Lung (tissue), 12 donors: ENCODE measurements around the gene RBM18. TPM values are rescaled to one million over a fixed set of nuclear protein-coding genes. Genes with fewer than 3 reads are reported as not detected.

ENCODE experiments used
- ATAC-seq: fragments of 200-7000 bp; cut with Tn5 transposase; one replicate; pipeline ENCODE4 v1.9.1; 2020; ENCODE audit warnings: moderate number of reproducible peaks; ENCODE audit not compliant: insufficient read depth, low FRiP score
- DNase-seq, 3 donors: peaks; one replicate each; pipeline ENCODE4 v3.0.0-alpha.2; 2013 to 2017
- H3K27ac ChIP-seq, 2 donors: one replicate each; pipeline ENCODE4 v1.5.1; 2013; ENCODE audit warnings: mild to moderate bottlenecking in 2 of 2, moderate library complexity in 2 of 2, control low read depth in 1 of 2, inconsistent platforms in 1 of 2, low read depth in 1 of 2, low read length in 1 of 2
- H3K27me3 ChIP-seq, 3 donors: one replicate each; pipeline ENCODE4 v1.5.1; 2013; ENCODE audit warnings: low read length in 2 of 3; ENCODE audit not compliant: control insufficient read depth in 3 of 3, insufficient read depth in 3 of 3
- H3K36me3 ChIP-seq, 4 donors: one replicate each; pipeline ENCODE4 v1.5.1; 2013; ENCODE audit warnings: low read length in 4 of 4, mild to moderate bottlenecking in 1 of 4, moderate library complexity in 1 of 4; ENCODE audit not compliant: control insufficient read depth in 4 of 4, insufficient read depth in 4 of 4
- H3K4me1 ChIP-seq, 5 donors: one replicate each; pipeline ENCODE4 v1.5.1; 2013; ENCODE audit warnings: low read length in 5 of 5, mild to moderate bottlenecking in 2 of 5, moderate library complexity in 1 of 5; ENCODE audit not compliant: control insufficient read depth in 5 of 5, insufficient read depth in 5 of 5
- H3K4me3 ChIP-seq: one replicate; pipeline ENCODE4 v1.5.1; 2013; ENCODE audit warnings: mild to moderate bottlenecking, control low read depth, moderate library complexity
- H3K9ac ChIP-seq, 2 donors: one replicate each; pipeline ENCODE4 v1.5.1; 2013; ENCODE audit warnings: low read length in 2 of 2, control low read depth in 1 of 2; ENCODE audit not compliant: insufficient read depth in 1 of 2
- H3K9me3 ChIP-seq, 4 donors: one replicate each; pipeline ENCODE4 v1.5.1; 2013; ENCODE audit warnings: low read length in 3 of 4, mild to moderate bottlenecking in 1 of 4, moderate library complexity in 1 of 4; ENCODE audit not compliant: control insufficient read depth in 4 of 4, insufficient read depth in 3 of 4
- CTCF ChIP-seq: IDR thresholded peaks from 2 replicates; pipeline ENCODE4 v1.5.1; 2012; ENCODE audit warnings: mild to moderate bottlenecking; ENCODE audit errors: control extremely low read depth, extremely low read depth
- WGBS, 2 donors: extraction: QIAGEN DNeasy Blood & Tissue Kit; methylation state at CpG; one replicate each; pipeline ENCODE4 v1.1.7; 2013; 5-methylcytosine and 5-hydroxymethylcytosine counted together
- polyA plus RNA-seq, 2 donors: library from polyadenylated mRNA; stranded (reverse); fragments of 200-250 nt; gene quantifications; one replicate each; pipeline ENCODE4 v1.2.1, GENCODE V29; 2013
- total RNA-seq, 2 donors: library from RNA; depleted of rRNA in 1 of 2; stranded (reverse); fragments of >200 nt in 1 of 2; gene quantifications; one replicate each; pipeline ENCODE4 v1.2.1, GENCODE V29; 2014 to 2021
- donor health status: control.
- donor health status: control.
- donor health status: Bipolar disorder and iron deficiency.
- donor health status: healthy.
- donor health status: DM: yes; HTN: yes; CAD: no.

Gene RBM18
- total and polyA plus RNA-seq, 4 donors = 5.5 to 20.5 (median 12.4) TPM

- ATAC-seq (no peak), DNase-seq (no peak)
- Histone ChIP-seq H3K36me3 (no peaks in the 10 kb centered on the region), H3K27me3 (no peaks in the 10 kb centered on the region), H3K9ac (no peak overlapping the region), H3K4me1 (peaks cover 0 to 24% (median 0%) of the 10 kb centered on the region in 5 donors), H3K27ac (no peak overlapping the region), H3K4me3 (no peak overlapping the region), H3K9me3 (no peaks in the 10 kb centered on the region)
- TF ChIP-seq CTCF = no peak
- 98 to 100% methylated on average over 1 of the region's 1 CpG for WGBS, 2 donors
These were observed 63.0 kb downstream of the RBM18 start for GRCh38 chr9:122201641-122202040.

GRCh38 chr9:122200960-122201595 lies 63.6 kb downstream of the RBM18 start:
- no peaks in the 10 kb centered on the region for H3K36me3 ChIP-seq
- H3K27me3 ChIP-seq = no peaks in the 10 kb centered on the region
- WGBS, 2 donors = 84% methylated on average over 7 of the region's 7 CpGs
- no peak for TF ChIP-seq CTCF
- no peaks in the 10 kb centered on the region for H3K9me3 ChIP-seq
- DNase-seq = no peak
- H3K27ac ChIP-seq = no peak overlapping the region
- H3K9ac ChIP-seq = no peak overlapping the region
- ATAC-seq = no peak
- no peak overlapping the region for H3K4me3 ChIP-seq
- H3K4me1 ChIP-seq = peaks cover 0 to 19% (median 0%) of the 10 kb centered on the region in 5 donors

GRCh38 chr9:122197882-122198281 lies 66.8 kb downstream of the RBM18 start:
- Histone ChIP-seq H3K9ac (no peak overlapping the region), H3K27me3 (no peaks in the 10 kb centered on the region), H3K4me1 (peaks cover 0 to 16% (median 0%) of the 10 kb centered on the region in 5 donors), H3K27ac (no peak overlapping the region), H3K36me3 (no peaks in the 10 kb centered on the region), H3K4me3 (no peak overlapping the region), H3K9me3 (no peaks in the 10 kb centered on the region)
- ATAC-seq (no peak), DNase-seq (no peak)
- 68 to 91% methylated on average over 4 of the region's 4 CpGs for WGBS, 2 donors
- no peak for TF ChIP-seq CTCF

- H3K4me3 ChIP-seq = no peak overlapping the region
- DNase-seq = peak; percentile 63 to 79 (median 68)
- H3K36me3 ChIP-seq = no peaks in the 10 kb centered on the region
- no peaks in the 10 kb centered on the region for H3K27me3 ChIP-seq
- H3K27ac ChIP-seq = no peak overlapping the region
- H3K9me3 ChIP-seq = no peaks in the 10 kb centered on the region
- no peak overlapping the region for H3K9ac ChIP-seq
- peaks cover 0 to 16% (median 0%) of the 10 kb centered on the region in 5 donors for H3K4me1 ChIP-seq
- no peak for TF ChIP-seq CTCF
- ATAC-seq = no peak
- 66 to 76% methylated on average over 7 of the region's 7 CpGs for WGBS, 2 donors
These were observed 67.2 kb downstream of the RBM18 start for GRCh38 chr9:122197426-122197825.
